HFFc6 (cell line): Measurements from ENCODE around the gene EEF1AKMT2. TPM values are rescaled to one million over a fixed set of nuclear protein-coding genes. Genes with fewer than 3 reads are reported as not detected.

Experiments
- DNase-seq: peaks from one replicate; pipeline ENCODE4 v3.0.0-alpha.2; 2018
- H3K27ac Mint-ChIP-seq: 2 replicates; pipeline ENCODE4 v1.8.0; 2020; ENCODE audit warnings: mild to moderate bottlenecking, mixed read lengths
- H3K27me3 Mint-ChIP-seq: 2 replicates; pipeline ENCODE4 v1.8.0; 2021; ENCODE audit warnings: mild to moderate bottlenecking, moderate library complexity, mixed read lengths; ENCODE audit not compliant: insufficient read depth
- H3K36me3 Mint-ChIP-seq: 2 replicates; pipeline ENCODE4 v1.8.0; 2021; ENCODE audit warnings: low read depth, mixed read lengths
- H3K4me1 Mint-ChIP-seq: 2 replicates; pipeline ENCODE4 v1.8.0; 2020; ENCODE audit warnings: low read depth, mixed read lengths
- H3K4me3 Mint-ChIP-seq: 2 replicates; pipeline ENCODE4 v1.8.0; 2020; ENCODE audit warnings: mild to moderate bottlenecking, moderate library complexity, mixed read lengths
- H3K9me3 Mint-ChIP-seq: 2 replicates; pipeline ENCODE4 v1.8.0; 2020; ENCODE audit warnings: mild to moderate bottlenecking, mixed read lengths
- CTCF ChIP-seq: fragments of 200-600 bp; sonication (generic); IDR thresholded peaks from 2 replicates; pipeline ENCODE4 v1.5.0; 2021; ENCODE audit warnings: antibody characterized with exemption, mild to moderate bottlenecking
- total RNA-seq, 6 experiments: library from RNA; stranded (reverse); fragmentation: NEBNext Ultra II Directional; extraction: Animal tissue kit (Norgen Biotek cat#: 25700); gene quantifications; 2 replicates in 1 of 6; 3 replicates in 5 of 6; pipeline ENCODE4 v1.2.3, GENCODE V29; 2021

Gene EEF1AKMT2
- total RNA-seq, 6 experiments from 2014 or later, result 15.8 to 19.5 (median 17.7) TPM

GRCh38 chr10:124743191-124744101 lies 48.2 kb downstream of the EEF1AKMT2 start:
- Mint-ChIP-seq H3K9me3 (no peaks in the 10 kb centered on the region), H3K36me3 (no peaks in the 10 kb centered on the region), H3K27ac (peak overlapping the region; percentile 95), H3K27me3 (peaks cover 4% of the 10 kb centered on the region), H3K4me3 (peak overlapping the region; percentile 98), H3K4me1 (peaks cover 59% of the 10 kb centered on the region)
- no peak for TF ChIP-seq CTCF
- DNase-seq, result peak; percentile 32

GRCh38 chr10:124742413-124743190 lies 49.1 kb downstream of the EEF1AKMT2 start:
- Mint-ChIP-seq H3K27ac (peak overlapping the region; percentile 51), H3K27me3 (peaks cover 4% of the 10 kb centered on the region), H3K4me1 (peaks cover 59% of the 10 kb centered on the region)

GRCh38 chr10:124741922-124742412 lies 49.7 kb downstream of the EEF1AKMT2 start:
- Mint-ChIP-seq H3K36me3 (no peaks in the 10 kb centered on the region), H3K4me3 (peak overlapping the region; percentile 98), H3K9me3 (no peaks in the 10 kb centered on the region), H3K27ac (no peak overlapping the region), H3K27me3 (peaks cover 4% of the 10 kb centered on the region), H3K4me1 (peaks cover 59% of the 10 kb centered on the region)
- TF ChIP-seq CTCF, result no peak
- no peak for DNase-seq

More at GRCh38 chr10:124742413-124743190, 49.1 kb downstream of the EEF1AKMT2 start:
- peak; percentile 63 for TF ChIP-seq CTCF
- Mint-ChIP-seq H3K9me3 (no peaks in the 10 kb centered on the region), H3K4me3 (peak overlapping the region; percentile 98), H3K36me3 (no peaks in the 10 kb centered on the region)
- no peak for DNase-seq

- H3K27me3 Mint-ChIP-seq, result peaks cover 4% of the 10 kb centered on the region
- peak; percentile 62 for DNase-seq
- TF ChIP-seq CTCF, result peak; percentile 90
- H3K36me3 Mint-ChIP-seq, result no peaks in the 10 kb centered on the region
- peak overlapping the region; percentile 66 for H3K27ac Mint-ChIP-seq
- no peaks in the 10 kb centered on the region for H3K9me3 Mint-ChIP-seq
- peaks cover 56% of the 10 kb centered on the region for H3K4me1 Mint-ChIP-seq
- H3K4me3 Mint-ChIP-seq, result peak overlapping the region; percentile 82
These were observed 50.3 kb downstream of the EEF1AKMT2 start for GRCh38 chr10:124741281-124741921.
